Stimulated activated CD8-positive, alpha-beta memory T cell treated with anti-CD3 and anti-CD28 coated beads, Interleukin-12 subunit alpha, Interleukin-12 subunit beta, amount 100 ng/mL, for 24 hours (primary cell): Measurements from ENCODE around the gene PDGFA.

Experiments
- DNase-seq: peaks from one replicate; pipeline ENCODE4 v3.0.0-alpha.2; 2020; ENCODE audit errors: extremely low read depth

Gene PDGFA

DNA sequence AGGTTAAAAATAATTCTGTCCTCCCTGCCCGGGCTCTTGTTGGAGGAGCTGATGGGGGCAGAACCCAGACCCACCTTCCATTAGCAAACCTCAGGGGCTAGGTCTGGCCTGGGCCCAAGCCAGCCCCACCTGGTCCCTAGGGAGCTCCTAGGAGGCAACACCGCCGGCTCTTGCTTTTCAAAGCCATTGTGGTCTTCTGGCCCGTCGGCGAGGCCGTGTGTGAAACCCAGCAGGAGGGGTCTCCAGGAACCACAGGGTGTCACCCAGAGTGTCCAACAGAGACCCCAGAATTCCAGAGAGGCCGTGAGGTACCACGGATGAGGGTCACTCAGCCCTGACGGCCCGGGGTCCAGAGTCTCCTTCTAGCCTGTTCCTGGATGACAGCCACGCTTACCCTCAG lies 16.6 kb upstream of the PDGFA start:
- DNase-seq, result no peak

DNA sequence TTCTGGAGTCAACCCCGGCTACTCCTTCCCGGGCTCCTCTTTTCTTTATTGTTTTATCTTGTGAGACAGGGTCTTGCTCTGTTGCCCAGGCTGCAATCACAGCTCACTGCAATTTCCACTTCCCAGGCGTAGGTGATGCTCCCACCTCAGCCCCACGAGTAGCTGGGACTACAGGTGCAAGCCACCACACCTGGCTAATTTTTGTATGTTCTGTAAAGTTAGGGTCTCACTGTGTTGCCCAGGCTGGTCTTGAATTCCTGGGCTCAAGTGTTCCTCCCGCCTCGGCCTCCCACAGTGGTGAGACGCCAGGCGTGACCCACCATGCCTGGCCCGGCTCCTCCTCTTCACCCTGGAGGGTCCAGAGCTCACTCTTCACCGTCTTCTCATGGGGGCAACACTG lies 15.3 kb upstream of the PDGFA start:
- DNase-seq, result no peak

DNA sequence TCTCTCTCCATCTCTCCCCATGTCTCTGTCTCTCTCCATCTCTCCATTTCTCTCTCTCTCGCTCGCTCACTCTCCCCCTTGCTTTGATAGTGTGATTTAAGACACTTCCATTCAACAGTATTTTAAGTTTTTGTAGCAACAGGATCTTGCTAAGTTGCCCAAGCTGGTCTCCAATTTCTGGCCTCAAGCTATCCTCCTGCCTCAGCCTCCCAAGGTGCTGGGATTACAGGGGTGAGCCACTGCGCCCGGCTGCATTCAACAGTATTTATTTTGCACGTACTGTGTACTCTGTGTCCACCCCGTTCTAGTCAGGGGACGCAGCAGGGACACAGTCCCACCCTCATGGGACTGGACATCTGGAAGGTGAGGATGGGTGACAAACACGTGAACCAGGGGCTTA lies 14.4 kb upstream of the PDGFA start:
- no peak for DNase-seq

DNA sequence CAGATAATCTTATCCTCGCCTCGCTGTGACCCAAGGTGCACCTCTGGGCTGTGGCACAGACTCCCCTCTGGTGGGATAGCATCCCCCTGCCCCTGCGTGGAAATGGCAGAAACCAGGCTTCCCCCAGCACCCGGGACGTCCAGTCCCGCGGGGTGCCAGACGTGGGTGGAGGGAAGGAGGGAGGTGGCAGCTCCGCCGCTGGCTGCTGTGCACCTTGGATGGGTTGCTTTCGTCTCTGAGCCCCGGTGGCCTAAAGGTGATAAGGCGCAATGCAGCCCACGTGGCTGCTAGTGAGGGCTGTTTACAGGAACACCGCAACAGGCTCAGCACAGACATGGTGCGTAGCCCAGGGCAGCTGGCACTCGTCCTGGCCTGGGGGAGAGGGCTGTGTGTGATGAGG lies 13.6 kb upstream of the PDGFA start:
- DNase-seq, result no peak

DNA sequence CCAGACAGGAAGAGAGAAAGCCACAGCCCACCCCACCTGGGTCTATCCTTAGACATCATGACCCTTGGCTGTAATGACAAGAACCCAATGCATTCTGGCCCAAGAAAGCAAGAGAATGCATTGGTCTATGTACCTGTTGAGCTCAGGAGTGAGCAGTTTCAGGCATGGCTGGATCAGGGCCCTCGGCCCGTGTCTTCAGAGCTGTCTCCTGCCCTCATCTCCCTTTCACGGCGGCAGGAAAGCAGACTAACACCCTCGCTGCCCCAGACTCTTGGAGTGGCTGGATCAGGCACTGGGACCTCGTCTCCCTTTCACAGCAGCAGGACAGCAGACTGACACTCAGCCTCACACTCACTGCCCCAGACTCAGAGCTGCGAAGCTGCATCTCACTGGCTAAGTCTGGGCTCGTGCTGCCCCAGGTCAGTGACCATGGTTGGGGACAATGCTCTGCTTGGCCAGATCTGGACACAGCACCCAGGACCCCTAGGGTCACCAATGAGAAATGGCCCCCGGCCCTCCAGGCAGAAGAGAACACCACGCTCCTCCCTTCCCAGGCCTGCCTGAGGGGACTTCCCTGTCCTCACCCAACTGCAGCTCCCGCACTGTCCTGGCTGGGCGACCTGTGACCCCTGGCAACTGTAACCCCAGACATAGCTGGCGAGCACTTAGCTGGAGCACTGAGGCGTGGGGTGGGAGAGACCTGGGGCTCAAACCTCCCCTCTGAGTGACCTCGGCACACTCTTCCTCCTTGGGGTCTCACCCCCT lies 12.9 kb upstream of the PDGFA start:
- DNase-seq, result no peak

DNA sequence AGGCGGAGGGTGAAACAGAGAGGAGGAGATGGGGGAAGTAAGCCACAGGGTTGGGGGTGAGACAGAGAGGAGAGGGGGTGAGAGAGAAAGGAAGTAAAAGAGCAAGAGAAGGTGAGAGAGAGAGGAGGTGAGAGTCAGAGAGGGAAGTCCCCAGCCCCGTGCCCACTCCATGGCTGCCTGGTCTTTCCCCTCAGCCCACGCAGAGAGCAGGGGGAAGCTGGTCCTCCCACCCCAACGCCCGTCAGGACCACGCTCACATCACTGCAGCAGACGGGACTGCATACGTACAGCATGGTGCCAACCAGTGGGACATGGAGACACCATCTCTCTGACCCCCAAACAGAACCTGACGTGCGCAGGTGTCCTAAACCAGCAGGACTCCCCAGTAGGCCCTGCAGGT lies 12.1 kb upstream of the PDGFA start:
- no peak for DNase-seq

DNA sequence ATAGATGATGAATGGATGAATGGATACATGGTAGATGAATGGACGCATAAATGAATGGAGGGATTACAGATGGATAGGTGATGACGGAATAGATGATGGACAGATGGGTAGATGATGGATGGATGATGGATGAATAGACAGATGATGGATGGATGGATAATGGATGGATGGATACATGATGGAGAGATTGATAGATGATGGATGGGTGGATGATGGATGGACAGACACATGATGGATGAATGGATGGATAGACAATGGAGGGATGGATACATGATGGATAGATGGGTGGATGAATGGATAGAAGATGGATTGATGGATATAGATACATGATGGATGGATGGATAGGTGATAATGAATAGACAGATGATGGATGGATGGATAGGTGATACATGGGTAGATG lies 8.8 kb upstream of the PDGFA start:
- no peak for DNase-seq

DNA sequence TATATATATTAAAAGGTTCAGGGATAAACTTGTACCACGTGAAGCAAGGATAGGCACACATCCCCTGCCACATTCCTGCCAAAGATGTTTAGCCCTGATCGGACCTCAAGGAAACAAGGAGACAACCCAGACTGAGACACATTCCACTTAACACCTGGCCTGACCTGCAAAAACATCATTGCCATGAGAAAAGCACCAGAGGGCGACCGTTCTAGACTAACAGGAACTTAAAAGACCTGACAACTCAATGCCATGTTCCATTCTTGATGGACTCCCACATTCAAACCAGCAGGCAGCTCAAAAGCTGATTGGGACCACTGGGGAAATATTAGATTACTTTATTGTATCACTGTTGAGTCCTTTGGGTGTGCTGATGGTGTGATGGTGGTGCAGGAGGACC lies 8.1 kb upstream of the PDGFA start:
- DNase-seq, result no peak

DNA sequence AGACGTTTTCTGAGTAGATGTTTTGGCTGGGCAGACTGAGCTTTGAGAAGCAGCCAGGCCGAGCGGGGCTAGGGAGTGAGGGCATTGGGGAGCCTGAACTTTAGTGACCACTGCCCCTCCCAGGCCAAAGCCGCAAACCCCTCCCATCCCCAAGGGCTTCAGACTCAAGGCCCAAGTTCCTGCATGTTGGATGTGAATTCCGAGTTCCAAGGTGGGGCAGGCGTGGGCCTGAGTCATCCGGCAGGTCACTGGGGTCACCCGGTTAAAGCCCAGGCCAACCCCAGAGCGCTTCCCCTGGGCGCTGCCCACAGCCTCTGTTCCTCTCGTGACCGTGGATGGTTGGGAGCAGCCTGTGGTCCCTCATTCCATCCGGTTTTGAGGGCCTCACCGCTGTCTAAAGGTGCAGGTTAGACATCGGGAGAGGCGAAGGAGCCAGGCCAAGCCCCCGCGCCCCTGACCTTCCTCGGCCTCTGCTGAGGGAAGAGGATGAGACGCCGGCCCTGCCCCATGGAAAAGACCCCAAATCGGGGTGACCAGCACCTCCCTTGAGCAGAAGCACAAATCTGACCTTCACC lies 6.9 kb upstream of the PDGFA start:
- DNase-seq, result no peak

DNA sequence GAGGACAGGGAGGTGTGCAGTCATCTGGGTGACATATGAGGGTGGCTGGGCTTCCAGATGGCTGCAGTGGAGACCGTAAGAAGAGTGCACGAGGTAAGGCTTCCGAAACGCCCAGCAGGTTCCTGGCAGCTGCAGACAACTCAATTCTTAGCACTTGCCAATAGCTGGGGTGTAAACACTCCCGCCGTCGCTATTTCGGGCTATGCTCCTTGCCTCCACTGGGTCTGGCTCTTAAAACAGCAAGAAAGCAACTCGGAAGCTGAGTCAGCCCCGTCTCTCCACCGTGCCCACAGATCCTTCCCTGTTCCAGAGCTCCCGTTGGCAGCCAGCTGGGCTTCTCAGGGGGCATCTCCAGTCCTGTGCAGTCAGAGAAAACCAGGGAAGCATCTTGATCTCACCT lies 6.1 kb upstream of the PDGFA start:
- no peak for DNase-seq

DNA sequence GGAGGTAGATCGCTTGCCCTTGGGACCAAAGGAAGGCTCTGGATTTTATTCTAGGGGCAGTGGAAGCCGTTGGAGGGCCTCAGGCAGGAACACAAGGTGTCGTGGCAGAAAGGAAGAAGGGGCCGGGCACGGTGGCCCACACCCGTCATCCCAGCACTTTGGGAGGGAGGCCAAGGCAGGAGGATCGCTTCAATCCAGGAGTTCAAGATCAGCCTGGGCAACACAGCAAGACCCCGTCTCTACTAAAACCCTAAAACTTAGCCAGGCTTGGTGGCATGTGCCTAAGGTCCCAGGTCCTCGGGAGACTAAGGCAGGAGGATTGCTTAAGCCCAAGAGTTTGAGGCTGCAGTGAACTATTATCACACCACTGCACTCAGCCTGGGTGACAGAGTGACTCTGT lies 5.2 kb upstream of the PDGFA start:
- no peak for DNase-seq

DNA sequence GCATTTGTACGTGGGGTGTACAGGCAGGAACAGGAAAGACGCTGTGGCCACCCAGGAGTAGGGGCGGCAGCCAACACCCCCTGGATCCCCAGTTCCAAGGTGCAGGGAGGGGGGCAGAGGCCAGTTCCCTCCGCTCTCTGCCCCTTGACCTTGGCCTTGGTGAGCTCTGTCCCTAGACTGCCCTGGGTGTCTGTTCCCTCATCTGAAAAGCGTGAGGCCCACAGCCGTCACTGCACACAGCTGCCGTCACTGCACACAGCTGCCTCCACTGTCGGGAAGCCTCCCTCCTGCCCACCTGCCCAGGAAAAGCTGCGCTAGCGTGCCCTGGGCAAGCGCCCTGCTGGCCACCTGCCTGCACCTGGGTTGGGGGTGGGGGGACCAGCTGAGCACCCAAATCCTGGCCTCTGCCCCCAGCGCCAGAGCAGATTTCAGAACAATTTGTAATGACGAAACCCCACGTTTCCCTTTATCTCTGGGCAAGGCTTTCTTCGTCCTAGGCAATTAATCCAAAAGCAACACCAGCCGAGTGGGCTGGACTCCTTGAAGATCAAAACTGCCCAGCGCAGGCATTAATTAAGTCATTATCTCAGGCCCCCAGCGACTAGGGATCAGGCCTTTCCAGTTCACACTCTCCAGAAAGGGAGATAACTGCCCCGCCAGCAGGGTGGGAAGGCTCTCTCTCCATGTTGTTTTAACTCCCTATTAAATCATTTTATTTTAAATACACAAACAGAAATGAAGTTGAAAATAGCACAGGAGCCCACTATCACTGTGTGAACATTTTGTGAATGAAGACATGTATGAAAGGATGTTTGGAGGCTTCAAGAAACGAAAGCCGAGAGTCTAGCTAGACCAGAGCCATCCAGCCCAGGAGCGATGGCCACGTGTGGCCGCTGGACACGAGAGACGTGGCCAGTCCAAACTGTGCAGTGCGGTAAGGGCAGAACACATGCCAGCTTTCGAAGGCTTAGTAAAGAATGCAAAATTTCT lies 4.0 kb upstream of the PDGFA start:
- no peak for DNase-seq

DNA sequence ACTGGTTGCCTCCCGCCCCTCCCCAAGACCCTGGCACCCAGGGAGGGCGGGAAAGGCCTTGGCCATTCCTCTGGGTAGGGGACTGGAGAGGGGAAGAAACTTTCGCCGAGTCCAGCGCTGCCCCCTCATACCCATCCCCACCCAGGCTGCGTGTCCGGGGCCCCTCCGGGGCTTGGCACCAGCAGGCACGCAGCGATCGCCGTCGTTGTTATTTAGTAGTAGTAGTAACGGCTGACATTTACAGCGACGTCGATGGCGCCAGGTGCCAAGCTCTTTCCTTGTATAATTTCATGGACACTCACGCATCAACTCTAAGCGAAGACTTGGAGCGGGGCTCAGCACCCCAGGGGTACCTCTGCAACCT lies 3.3 kb upstream of the PDGFA start:
- DNase-seq, result no peak

DNA sequence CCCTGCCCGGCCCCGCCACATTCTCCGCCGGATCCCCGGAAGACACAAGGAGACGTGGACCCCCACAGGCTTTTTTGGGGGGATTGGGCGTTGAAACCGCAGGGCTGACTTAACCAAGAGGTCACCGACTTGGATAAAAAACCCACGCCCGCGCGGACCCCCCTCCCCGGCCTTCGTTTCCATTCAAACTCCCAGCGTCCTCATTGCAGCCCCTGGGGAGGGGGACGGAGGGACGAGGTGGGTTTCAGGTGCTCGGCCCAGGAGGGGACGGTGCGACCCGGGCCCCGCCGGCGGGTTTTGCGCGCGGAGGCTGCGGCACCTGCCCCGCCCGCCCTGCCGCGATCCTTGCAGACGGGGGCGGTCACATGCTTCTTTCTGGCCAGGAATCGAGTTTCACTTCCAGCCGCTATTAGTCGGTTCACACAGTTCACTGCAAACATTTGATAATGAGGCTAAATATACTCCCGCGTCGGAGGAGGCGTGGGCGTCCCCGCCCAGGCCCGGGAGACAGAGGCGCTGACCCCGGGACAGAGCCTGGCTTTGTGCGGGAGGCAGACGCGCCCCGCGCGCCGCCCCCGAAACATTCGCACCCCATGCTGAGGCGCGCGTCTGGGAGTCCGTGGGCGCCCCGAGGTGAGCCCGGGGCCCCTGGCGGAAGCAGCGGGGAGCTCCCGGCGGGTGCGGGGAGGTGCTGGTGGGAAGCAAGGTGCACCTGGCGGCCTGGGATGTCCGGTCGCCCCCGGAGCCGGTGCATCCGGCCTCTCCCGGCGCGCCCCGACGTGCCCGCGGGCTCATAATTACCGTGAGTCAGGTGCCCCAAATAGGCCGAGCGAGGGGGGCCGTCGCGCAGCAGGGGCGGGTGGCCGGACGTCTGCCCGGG lies 2.7 kb upstream of the PDGFA start:
- no peak for DNase-seq

DNA sequence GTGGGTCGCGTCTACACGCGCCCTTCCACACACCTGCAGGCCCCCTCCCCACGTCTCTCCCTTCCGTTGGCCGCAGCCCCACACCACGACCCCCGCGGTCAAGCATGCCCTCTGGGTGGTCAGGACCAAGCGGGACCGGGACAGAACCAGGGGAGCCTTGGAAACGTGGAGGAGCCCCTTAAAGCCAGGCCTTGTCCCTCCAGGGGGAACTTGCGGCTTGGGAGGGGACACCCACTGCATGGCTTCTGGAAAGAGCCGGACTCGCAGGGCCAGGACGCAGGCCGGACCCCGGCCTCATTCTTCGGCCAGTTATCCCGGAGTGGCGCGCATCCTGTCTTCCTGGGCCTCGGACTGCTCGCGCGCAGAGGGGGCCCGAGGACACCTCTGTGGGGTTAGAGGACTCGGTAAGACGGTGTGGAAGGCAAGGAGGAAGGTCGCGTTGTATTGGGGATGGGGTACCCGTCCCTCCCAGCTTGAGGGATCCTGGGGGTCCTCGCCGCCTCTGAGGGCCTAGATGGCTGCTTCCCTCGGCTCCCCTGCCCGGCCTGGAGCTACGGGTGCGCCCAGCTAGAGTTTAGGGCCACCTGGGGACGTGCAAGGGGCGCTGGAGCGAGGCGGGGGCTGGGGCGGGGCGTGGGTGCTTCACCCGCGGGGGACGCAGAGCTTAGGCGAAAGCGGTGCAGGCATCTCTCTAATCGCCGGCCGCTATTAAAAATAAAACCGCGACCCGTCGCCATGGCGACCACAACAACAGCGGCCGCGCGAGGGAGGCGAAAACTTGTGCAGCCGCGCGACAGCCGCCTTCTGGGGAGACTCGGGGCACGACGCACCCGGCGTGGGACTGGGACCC lies 1.8 kb upstream of the PDGFA start:
- no peak for DNase-seq

DNA sequence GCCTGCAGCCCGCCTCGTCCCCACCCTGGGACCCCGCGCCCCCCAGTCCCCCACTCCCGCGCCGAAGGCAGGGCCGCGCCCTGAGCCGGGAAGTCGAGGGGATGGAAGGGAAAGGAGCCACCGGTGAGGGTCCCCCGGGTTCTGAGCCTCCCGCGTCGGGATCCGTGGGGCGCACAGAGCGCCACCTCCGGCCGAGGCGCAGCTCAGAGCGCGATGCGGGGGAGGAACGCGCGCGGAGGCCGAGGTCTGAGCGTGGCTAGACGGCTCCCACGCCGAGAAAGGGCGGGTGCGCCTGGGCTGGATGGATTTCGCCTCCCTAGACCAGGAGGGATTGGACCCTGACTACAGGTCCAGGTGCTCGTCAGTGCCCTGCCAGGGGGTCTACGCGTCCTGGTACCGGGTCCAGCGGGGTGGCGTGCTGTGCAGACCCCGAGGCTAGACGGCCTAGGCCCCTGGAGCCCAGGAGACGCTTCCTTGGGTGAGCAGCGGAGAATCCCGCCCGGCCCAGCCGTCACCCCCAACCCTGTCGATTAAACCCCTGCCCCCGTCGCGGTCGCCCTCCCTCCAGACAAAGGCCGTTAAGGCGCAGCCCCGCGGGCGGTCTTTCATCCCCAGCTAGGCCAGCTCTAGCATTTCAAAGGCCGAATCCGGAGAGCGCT lies 986 bp upstream of the PDGFA start:
- DNase-seq, result no peak

DNA sequence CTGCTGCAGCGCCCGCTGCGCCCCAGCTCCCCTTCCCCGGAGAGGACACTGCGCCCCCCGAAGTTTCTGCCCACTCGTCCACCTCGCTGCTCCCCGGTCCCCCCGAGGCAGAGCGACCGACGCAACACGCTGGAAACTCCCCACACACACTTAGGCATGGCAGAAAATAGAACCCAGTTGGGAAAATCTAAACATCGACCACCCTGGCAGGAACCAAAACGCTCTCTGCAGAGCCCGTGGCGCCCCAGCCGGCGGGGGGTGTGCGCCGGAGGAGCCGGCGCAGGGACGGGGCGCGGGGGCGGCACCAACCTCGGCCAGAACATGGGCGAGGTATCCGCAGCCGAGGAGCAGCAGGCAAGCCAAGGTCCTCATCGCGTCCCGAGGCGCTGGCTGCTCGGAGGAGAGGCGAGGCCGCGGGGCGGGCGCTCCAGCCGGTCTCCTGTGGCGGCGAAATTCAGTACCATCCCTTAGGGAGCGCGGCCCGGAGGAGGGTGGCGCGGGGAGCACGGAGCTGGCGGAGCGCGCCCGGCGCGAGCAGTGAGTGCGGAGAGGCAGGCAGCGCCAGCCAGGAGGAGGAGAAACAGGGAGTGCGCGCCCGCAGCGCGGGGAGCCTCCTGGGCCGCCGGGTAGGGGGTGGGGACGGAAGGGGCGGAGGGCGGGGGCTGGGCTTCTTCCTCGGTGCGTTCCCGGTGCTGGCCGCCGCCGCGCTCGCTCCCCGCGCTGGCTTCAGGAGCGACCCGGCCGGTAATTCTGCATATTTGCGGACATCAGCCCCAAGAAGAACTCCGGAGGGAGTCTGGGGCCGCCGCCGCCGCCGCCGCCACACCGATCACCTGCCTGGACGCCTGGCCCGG lies 789 bp downstream of the PDGFA start:
- no peak for DNase-seq

DNA sequence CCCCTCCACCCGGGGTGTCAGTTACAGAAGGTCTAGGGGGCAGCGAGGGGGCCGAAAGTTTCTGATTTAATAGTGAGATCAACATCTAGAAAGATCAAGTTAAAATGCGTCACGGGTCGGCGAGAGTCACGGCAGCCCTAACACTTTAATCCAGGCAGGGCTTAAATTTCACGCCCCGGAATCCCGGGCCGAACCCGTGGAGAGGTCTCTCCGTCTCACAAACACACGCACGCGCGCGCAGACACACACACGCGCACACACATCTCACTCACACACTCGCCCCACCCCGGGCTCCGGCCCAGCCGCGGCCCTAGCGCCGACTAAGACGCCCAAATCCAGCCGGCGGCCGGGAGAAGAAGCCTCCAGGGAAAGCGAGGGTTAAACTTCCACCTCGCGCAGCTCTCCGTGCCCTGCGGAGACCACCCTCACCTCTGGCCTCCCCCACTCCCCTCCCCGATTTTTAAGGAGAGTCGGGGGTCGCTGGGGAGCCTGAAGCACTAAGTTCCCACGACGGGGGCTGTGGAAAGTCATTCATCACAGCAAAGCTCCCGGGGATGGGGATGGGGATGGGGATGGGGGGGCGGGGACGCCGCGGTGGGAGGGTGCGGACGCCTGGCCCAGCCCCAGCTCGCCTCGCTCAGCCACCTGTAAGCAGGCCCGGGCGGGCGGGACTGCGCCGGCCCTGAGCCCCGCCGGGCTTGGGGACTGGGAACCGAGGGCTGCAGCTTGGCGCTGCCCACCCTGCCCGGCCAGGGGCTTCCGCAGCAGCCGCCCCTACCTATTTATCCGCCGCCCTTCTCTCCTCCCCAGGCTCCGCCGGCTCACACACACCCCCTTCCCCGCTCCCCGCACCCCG lies 1.6 kb downstream of the PDGFA start:
- no peak for DNase-seq
